Measurements from ENCODE around the gene LLGL1. TPM values are rescaled to one million over a fixed set of nuclear protein-coding genes. Genes with fewer than 3 reads are reported as not detected.

The LLGL1 gene
- total and polyA plus RNA-seq, 3 donors from 2014 or later: 24.2 to 46.8 (median 40.0) TPM

DNA sequence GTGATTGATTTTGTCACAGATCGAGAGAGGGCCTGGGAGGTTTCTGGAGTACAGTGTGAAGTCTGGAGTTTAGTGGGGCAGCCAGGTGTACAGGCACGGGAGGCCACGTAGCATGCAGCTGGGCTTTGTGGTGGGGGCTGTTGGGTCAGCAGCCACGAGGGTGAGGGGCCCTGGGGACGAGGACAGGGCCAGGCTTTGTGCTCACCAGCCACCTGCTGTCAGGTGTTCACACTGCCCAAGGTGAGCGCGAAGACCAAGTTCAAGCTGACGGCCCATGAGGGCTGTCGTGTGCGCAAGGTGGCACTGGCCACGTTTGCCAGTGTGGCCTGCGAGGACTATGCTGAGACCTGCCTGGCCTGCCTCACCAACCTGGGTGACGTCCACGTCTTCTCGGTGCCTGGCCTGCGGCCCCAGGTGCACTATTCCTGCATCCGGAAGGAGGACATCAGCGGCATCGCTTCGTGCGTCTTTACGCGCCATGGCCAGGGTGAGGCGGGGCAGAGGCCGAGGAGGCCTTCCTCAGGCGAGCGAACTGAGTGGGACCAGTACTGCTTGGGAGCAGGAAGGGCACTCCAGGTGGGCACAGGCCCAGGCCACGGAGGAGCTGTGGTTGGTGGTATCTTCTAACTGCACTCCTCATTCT lies 15.9 kb downstream of the LLGL1 start:
- no peak for DNase-seq
- H3K36me3 ChIP-seq (ENCODE audit: low read depth, missing control alignments): no peaks in the 10 kb centered on the region
- 83 to 87% methylated on average over 19 to 28 of the region's 28 CpGs for WGBS, 2 donors
- H3K4me3 ChIP-seq: no peak overlapping the region
- no peaks in the 10 kb centered on the region for H3K9me3 ChIP-seq
- peaks cover 2% of the 10 kb centered on the region for H3K4me1 ChIP-seq
- H3K27ac ChIP-seq: no peak overlapping the region
- TF ChIP-seq POLR2A (IDR thresholded peaks at IDR 0.05) (no peak), CTCF (IDR thresholded peaks at IDR 0.05) (no peak)
- intact Hi-C loops (cut with DNase I; ENCODE audit: low total_unique reads): no loop called here
- no peaks in the 10 kb centered on the region for H3K27me3 ChIP-seq

DNA sequence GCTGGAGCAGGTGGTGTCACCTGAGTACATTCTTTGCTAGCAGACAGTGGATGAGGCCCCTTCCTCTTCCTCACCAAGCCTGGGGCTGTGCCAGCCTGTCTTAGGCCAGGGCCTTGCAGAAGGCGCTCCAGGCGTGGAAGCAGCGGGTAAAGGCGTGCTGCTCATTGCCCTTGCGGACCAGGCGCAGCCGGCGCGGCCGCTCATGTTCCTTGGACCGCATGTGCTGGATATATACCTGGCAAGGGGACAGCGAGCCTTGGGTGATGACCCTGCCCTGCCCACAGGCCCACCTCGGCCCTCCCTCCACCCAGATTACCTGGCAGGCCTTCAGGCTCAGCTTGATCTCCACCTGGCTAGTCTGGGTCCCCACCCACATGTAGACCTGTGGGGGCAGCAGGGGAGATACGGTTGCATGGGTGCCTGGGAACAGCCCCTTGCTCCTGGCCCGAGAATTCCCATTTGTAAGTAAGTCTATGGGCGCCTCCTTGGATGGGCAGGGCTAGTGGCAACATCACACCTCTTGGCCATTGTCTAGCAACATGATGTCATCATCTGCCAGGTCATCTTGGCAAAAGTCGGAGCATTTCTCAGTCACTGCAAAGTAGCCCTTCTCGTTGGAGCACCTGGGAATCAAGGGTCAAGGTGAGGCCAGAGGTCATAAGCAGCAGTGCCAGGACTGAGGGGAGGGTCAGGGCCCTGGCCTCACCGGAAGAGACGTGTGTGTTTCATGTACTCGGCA lies 19.8 kb downstream of the LLGL1 start:
- TF ChIP-seq CTCF (IDR thresholded peaks at IDR 0.05): no peak
- no peak for TF ChIP-seq POLR2A (IDR thresholded peaks at IDR 0.05)
- no peak overlapping the region for H3K27ac ChIP-seq
- no peak for DNase-seq
- peaks cover 26% of the 10 kb centered on the region for H3K4me1 ChIP-seq
- no peaks in the 10 kb centered on the region for H3K36me3 ChIP-seq (ENCODE audit: low read depth, missing control alignments)
- no peaks in the 10 kb centered on the region for H3K9me3 ChIP-seq
- intact Hi-C loops (cut with DNase I; ENCODE audit: low total_unique reads): no loop called here
- H3K4me3 ChIP-seq: no peak overlapping the region
- no peaks in the 10 kb centered on the region for H3K27me3 ChIP-seq
- WGBS, 2 donors: 86 to 90% methylated on average over 6 to 21 of the region's 21 CpGs

GRCh38 chr17:18246109-18246725 lies 20.8 kb downstream of the LLGL1 start:
- intact Hi-C loops (cut with DNase I; ENCODE audit: low total_unique reads): no loop called here
- Histone ChIP-seq H3K27ac (no peak overlapping the region), H3K36me3 (ENCODE audit: low read depth, missing control alignments) (no peaks in the 10 kb centered on the region), H3K27me3 (no peaks in the 10 kb centered on the region), H3K4me1 (peaks cover 26% of the 10 kb centered on the region), H3K9me3 (no peaks in the 10 kb centered on the region), H3K4me3 (peak overlapping the region in 1 of 2 donors; percentile 36)
- 52 to 76% methylated on average over 5 to 22 of the region's 24 CpGs for WGBS, 2 donors
- TF ChIP-seq CTCF (IDR thresholded peaks at IDR 0.05) (no peak), POLR2A (IDR thresholded peaks at IDR 0.05) (no peak)
- DNase-seq: no peak

DNA sequence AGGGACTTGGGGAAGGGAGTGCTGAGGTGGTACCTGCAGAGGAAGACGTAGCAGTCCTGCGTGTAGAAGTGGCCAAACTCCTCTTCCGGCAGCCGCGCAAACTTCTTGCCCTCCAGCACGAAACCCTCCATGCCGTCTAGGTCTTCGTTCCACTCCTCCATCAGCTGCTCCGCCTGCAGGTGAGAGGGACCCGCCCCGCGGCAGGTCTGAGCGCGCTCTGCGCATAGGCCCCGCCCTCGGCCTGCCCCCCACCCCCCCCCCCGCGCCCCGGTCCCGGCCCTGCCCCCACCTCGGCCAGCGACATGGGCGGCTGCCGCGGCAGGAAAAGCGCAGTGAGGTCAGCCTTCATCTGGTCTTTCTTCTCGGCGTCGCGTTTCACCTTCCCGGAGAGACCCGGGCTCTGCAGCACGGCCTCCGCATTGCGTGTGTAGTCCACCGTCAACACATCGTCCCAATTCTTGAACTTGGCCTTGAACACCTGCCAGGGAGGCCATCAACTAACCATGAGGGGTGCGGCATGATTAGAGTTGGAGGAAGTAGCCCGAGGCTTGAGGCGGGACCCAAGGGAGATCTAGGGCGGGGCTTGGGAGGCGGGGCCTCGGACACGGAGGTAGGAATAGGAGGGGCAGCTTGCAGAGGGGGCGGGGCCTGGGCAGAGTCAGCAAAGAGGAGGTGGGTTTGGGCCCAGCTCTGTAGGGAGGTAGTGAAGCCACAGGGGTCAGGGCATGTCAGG lies 21.6 kb downstream of the LLGL1 start:
- intact Hi-C loops (cut with DNase I; ENCODE audit: low total_unique reads): no loop called here
- WGBS, 2 donors: 26 to 41% methylated on average over 38 to 40 of the region's 46 CpGs
- Histone ChIP-seq H3K4me1 (peaks cover 26% of the 10 kb centered on the region), H3K9me3 (no peaks in the 10 kb centered on the region), H3K36me3 (ENCODE audit: low read depth, missing control alignments) (no peaks in the 10 kb centered on the region), H3K27me3 (no peaks in the 10 kb centered on the region), H3K4me3 (peak overlapping the region; percentile 6 to 36), H3K27ac (peak overlapping the region; percentile 31 to 56)
- peak; percentile 90 for DNase-seq
- TF ChIP-seq CTCF (IDR thresholded peaks at IDR 0.05) (no peak), POLR2A (IDR thresholded peaks at IDR 0.05) (no peak)
